GM19397 (cell line): ENCODE data around the gene TOX3.

Experiments
- ATAC-seq: cut with Tn5 transposase; IDR thresholded peaks from one replicate; pipeline ENCODE4 v1.9.1; 2021; ENCODE audit warnings: mild to moderate bottlenecking, moderate library complexity; ENCODE audit not compliant: unreplicated experiment

Gene TOX3

GRCh38 chr16:52408191-52408845, 138.6 kb downstream of the TOX3 start:
- no peak for ATAC-seq

- ATAC-seq = no peak
These were observed 139.2 kb downstream of the TOX3 start for GRCh38 chr16:52407778-52408177.

GRCh38 chr16:52405441-52405840, 141.5 kb downstream of the TOX3 start:
- ATAC-seq = no peak

- no peak for ATAC-seq
These were observed 142.4 kb downstream of the TOX3 start for GRCh38 chr16:52404546-52404945.

GRCh38 chr16:52399116-52399515, 147.8 kb downstream of the TOX3 start:
- no peak for ATAC-seq

GRCh38 chr16:52398491-52398960, 148.4 kb downstream of the TOX3 start:
- no peak for ATAC-seq

GRCh38 chr16:52398021-52398420, 148.9 kb downstream of the TOX3 start:
- ATAC-seq = no peak

- ATAC-seq = no peak
These were observed 153.5 kb downstream of the TOX3 start for GRCh38 chr16:52393448-52393847.

- ATAC-seq = no peak
These were observed 157.9 kb downstream of the TOX3 start for GRCh38 chr16:52389045-52389444.
